CD4-positive, alpha-beta T cell treated with Interleukin-15 for 4 hours (primary cell): ENCODE measurements around the gene EPHB4.
"Not testable (repeated sequence)": the region's sequence is repeated elsewhere in the genome, so short reads cannot be mapped to it uniquely, and the experiment has no call there.

Source experiments
- DNase-seq: peaks from one replicate; pipeline ENCODE4 v3.0.0-alpha.2; 2020; ENCODE audit warnings: low spot score

EPHB4 gene

GRCh38 chr7:100785878-100786277 is 41.4 kb downstream of the EPHB4 start:
- DNase-seq, result no peak

- DNase-seq, result no peak
Measured at GRCh38 chr7:100783804-100784203, 43.5 kb downstream of the EPHB4 start.

DNA sequence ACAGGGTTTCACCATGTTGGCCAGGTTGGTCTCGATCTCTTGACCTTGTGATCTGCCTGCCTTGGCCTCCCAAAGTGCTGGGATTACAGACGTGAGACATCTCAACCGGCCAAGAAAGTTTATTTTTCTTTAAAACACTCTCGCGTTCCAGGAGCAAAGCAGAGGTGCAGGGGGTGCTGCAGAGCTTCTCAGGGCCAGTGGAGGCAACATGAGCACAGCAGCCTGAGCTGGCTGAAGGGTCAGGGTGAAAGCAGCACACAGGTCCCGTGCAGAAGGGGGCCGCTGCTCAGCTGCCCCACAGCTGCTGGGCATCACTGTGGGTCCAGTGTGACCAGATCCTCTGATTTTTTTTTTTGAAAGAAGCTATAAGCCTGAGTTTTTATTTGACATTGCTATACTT is 46.1 kb downstream of the EPHB4 start:
- DNase-seq, result no peak

DNA sequence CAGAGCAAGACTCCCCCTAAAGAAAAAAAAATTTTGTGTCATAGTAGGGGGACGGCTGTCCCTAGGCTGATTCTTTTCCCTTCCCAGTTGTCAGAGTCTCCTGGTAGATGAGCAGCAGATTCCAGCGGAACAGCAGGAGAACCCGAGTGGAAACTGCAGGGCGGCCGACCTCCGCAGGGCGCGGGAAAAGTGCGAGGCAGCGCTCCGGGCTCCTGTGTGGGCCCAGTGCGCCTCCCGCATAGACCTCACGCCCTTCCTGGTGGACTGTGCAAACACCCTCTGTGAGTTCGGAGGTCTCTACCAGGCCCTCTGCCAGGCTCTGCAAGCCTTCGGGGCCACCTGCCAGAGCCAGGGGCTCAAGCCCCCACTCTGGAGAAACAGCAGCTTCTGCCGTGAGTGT is 48.0 kb downstream of the EPHB4 start:
- no peak for DNase-seq

GRCh38 chr7:100778061-100778621 is 49.2 kb downstream of the EPHB4 start:
- no peak for DNase-seq

DNA sequence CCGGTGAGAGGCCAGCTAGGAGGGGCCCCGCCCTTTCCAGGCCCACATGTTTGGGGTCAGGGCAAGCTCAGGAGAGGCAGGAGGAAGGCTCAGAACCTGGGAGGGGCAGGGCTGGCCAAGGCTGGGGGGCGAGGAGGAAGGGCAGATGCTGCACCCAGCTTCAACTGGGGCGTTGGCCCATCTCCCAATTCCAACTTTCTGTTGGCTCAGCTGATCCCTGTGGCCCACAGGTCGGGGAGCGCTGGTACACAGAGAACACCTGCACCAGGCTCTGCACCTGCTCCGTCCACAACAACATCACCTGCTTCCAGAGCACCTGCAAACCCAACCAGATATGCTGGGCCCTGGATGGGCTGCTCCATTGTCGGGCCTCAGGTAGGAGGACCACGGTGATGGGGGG is 53.8 kb downstream of the EPHB4 start:
- DNase-seq, result no peak

DNA sequence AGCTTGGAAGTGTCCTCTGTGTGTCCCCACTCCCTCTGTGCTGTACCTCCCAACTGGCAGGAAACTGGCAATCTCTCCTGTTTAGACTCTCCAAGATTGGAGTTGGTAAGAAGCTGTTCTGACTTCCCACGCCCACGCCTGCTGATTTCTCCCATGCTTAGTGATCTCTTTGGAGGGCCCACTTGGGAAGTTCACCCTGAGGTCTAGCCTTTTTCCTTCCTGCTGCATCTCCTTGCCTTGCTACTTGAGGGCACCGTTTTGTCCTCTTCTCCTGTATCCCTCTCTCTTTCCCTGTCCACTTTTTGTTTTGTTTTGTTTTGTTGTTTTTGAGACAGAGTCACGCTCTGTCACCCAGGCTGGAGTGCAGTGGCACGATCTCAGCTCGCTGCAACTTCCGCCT is 58.5 kb downstream of the EPHB4 start:
- no peak for DNase-seq

DNA sequence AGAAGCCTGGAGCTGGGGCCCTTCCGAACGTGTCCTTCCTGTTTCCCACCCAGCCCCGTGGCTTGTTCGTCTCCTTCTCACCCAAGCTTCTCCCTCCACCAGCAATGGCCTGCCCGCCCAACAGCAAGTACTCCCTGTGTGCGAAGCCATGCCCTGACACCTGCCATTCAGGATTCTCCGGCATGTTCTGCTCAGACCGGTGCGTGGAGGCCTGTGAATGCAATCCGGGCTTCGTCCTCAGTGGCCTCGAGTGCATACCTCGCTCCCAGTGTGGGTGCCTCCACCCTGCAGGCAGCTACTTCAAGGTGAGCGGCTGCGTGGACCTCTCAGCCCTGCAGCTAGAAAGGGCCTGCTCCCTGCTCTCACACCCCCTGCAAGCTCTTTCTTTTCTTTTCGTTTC is 62.1 kb downstream of the EPHB4 start:
- DNase-seq, result no peak

DNA sequence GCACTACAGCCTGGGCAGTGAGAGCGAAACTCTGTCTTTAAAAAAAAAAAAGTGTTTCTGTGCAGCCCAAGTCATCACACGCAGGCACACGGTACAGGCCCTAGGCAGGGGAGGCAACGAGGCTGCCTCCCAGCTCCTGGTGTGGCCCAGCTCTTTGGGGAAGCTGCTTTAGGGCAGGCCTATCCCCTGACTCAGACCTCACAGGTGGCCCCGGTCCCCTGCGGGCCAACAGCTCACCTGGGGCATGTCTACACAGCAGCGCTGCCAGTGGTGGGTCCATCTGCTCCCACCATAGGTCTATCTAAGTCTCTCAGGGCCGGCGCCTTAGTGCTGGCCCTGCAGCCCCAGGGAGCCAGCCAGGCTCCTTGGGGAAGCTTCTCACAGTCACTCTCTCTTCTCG is 62.5 kb downstream of the EPHB4 start:
- DNase-seq, result no peak

GRCh38 chr7:100763556-100764140 is 63.7 kb downstream of the EPHB4 start:
- no peak for DNase-seq

- not testable (repeated sequence) for DNase-seq
Measured at GRCh38 chr7:100762841-100763240, 64.5 kb downstream of the EPHB4 start.

DNA sequence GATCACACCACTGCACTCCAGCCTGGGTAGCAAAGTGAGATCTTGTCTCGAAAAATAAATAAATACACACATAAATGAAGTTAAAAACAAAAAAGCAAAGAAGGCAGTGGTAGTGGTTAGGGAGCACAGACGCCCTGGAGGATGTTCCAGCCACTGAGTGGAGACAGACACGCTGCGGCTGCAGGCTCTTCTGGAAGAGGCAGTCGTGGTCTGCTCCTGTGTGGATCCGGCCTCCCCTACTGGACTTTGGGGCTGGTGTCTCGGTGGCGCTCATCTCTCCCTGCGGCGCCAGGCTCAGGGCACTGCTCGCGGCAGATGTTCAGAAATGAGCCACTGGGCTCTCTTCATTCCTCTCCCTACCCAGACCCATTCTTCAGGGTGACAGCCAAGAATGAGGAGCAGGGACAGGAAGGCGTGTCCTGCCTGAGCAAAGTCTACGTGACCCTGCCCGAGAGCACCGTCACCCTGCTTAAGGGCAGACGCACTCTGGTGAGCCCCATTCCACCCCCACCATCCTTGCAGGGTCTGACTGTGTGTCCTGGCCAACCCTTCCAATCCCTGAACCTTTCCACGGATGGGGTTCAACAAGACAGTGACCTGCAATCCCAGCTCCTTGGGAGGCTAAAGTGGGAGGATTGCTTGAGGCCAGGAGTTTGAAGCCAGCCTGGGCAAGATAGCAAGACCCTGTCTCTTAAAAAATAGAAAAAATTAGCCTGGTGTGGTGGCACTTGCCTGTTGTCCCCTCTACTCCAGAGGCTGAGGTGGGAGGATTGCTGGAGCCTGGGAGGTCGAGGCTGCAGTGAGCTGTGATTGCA is 67.8 kb downstream of the EPHB4 start:
- DNase-seq, result no peak

GRCh38 chr7:100753750-100754149 is 73.6 kb downstream of the EPHB4 start:
- no peak for DNase-seq

GRCh38 chr7:100752994-100753393 is 74.3 kb downstream of the EPHB4 start:
- DNase-seq, result no peak
